K562 (cell line): Measurements from ENCODE around the gene PSMD10. TPM values are rescaled to one million over a fixed set of nuclear protein-coding genes. Genes with fewer than 3 reads are reported as not detected.
A peak's percentile ranks its signal among the peaks of the same experiment; 100 is the strongest.

ENCODE experiments used
- ATAC-seq: fragments of 200-7000 bp; cut with Tn5 transposase; 3 replicates; pipeline ENCODE4 v1.9.1; 2020; ENCODE audit warnings: moderate library complexity
- BruUV-seq: library from RNA; stranded (reverse); fragments of 400-500 nt; replicated peaks from 2 replicates; lab custom pipeline; 2021; lab: Mats Ljungman, UMichigan
- CTCF ChIA-PET: fragments of 300-600 bp; formaldehyde crosslinking; extraction: SDS; loops from one replicate; lab custom pipeline; 2021; ENCODE audit warnings: low intra/inter-chr PET ratio; lab: Yijun Ruan, JAX
- POLR2A ChIA-PET: fragments of 300-600, 350-650 bp; sonication (Branson Sonifier 250); formaldehyde crosslinking; extraction: SDS; loops from one replicate; lab custom pipeline; 2021; ENCODE audit warnings: antibody characterized with exemption, inconsistent platforms; lab: Yijun Ruan, JAX
- DNase-seq, 4 experiments: peaks; one replicate each; pipeline versions ENCODE4 v3.0.0 to v3.0.0-alpha.2; 2011 to 2018; ENCODE audit warnings: low spot score in 3 of 4, mixed read lengths in 3 of 4; ENCODE audit errors: extremely low read depth in 1 of 4
- FAIRE-seq: peaks from 2 replicates; lab custom pipeline; 2011; peaks lifted over from hg19 to GRCh38; lab: Jason Lieb, UNC
- H2AFZ ChIP-seq: 2 replicates; pipeline ENCODE4 v1.6.0; 2011; ENCODE audit warnings: low read depth, low read length, control low read depth, inconsistent platforms
- H3K27ac ChIP-seq: fragments of 200-600 bp; 3 replicates; pipeline ENCODE4 v1.8.0; 2011; ENCODE audit warnings: low read depth, mild to moderate bottlenecking, control low read depth, inconsistent platforms, low read length, moderate library complexity, mixed read lengths; ENCODE audit errors: extremely low read depth
- H3K27me3 ChIP-seq, 2 experiments: fragments of 300-600 bp in 1 of 2; 2 replicates in 1 of 2; 3 replicates in 1 of 2; pipeline versions ENCODE4 v1.6.0 to v1.8.0; 2011; ENCODE audit warnings: inconsistent platforms in 2 of 2, low read length in 2 of 2, mild to moderate bottlenecking in 1 of 2, mixed read lengths in 1 of 2, moderate library complexity in 1 of 2; ENCODE audit not compliant: control insufficient read depth in 2 of 2, insufficient read depth in 2 of 2
- H3K36me3 ChIP-seq: fragments of 300-600 bp; 3 replicates; pipeline ENCODE4 v1.8.0; 2011; ENCODE audit warnings: mild to moderate bottlenecking, low read length, inconsistent platforms; ENCODE audit not compliant: control insufficient read depth, insufficient read depth
- H3K4me1 ChIP-seq, 2 experiments: fragments of 200-600 bp in 1 of 2; replicated peaks in 1 of 2; 2 replicates in 1 of 2; 3 replicates in 1 of 2; pipeline versions ENCODE4 v1.5.1 to v1.8.0; 2011; ENCODE audit warnings: inconsistent platforms in 2 of 2, low read length in 2 of 2, mild to moderate bottlenecking in 1 of 2, mixed read lengths in 1 of 2, moderate library complexity in 1 of 2; ENCODE audit not compliant: control insufficient read depth in 2 of 2, insufficient read depth in 2 of 2
- H3K4me2 ChIP-seq: 2 replicates; pipeline ENCODE4 v1.6.1; 2011; ENCODE audit warnings: low read length, control low read depth, inconsistent platforms, mixed read lengths; ENCODE audit not compliant: insufficient read depth
- H3K4me3 ChIP-seq: fragments of 200-600 bp; sonication (generic), shearing (Covaris generic); 2 replicates; pipeline ENCODE4 v1.5.1; 2016; ENCODE audit warnings: control low read depth, inconsistent platforms
- H3K79me2 ChIP-seq: fragments of 200-600 bp; 3 replicates; pipeline ENCODE4 v1.8.0; 2011; ENCODE audit warnings: low read length, inconsistent platforms; ENCODE audit not compliant: control insufficient read depth, insufficient read depth
- H3K9ac ChIP-seq, 2 experiments: 2 replicates each; pipeline versions ENCODE4 v1.6.0 to v1.6.1; 2011; ENCODE audit warnings: low read depth in 2 of 2, low read length in 2 of 2, control low read depth in 1 of 2, inconsistent platforms in 1 of 2, mild to moderate bottlenecking in 1 of 2, mixed read lengths in 1 of 2; ENCODE audit not compliant: insufficient read depth in 1 of 2
- H3K9me1 ChIP-seq: one replicate; pipeline ENCODE4 v1.6.0; 2011; ENCODE audit warnings: inconsistent platforms, mild to moderate bottlenecking, low read length, moderate library complexity; ENCODE audit not compliant: control insufficient read depth, insufficient read depth
- H3K9me3 ChIP-seq: replicated peaks from 2 replicates; pipeline ENCODE4 v1.5.1; 2011; ENCODE audit warnings: low read depth, low read length, inconsistent platforms; ENCODE audit not compliant: control insufficient read depth, insufficient read depth
- H4K20me1 ChIP-seq: replicated peaks from 2 replicates; pipeline ENCODE4 v1.6.1; 2011; ENCODE audit warnings: low read length, inconsistent platforms, mixed read lengths; ENCODE audit not compliant: control insufficient read depth, insufficient read depth
- MBD1 ChIP-seq: fragments of 250-450 bp; sonication (Bioruptor Pico); IDR thresholded peaks from 2 replicates; pipeline ENCODE4 v1.8.0; 2022; ENCODE audit warnings: inconsistent platforms
- MYC ChIP-seq, 2 experiments: fragments of 250-450 bp in 1 of 2; sonication (Bioruptor Pico) in 1 of 2; IDR thresholded peaks; 2 replicates each; pipeline versions ENCODE4 v1.5.1 to v1.6.1; 2012 to 2021; ENCODE audit warnings: low read depth in 2 of 2, borderline replicate concordance in 1 of 2, improper control_type of control experiment in 1 of 2, low read length in 1 of 2, mild to moderate bottlenecking in 1 of 2, moderate library complexity in 1 of 2
- OTX1 ChIP-seq: fragments of 450-650 bp; formaldehyde crosslinking; IDR thresholded peaks from 2 replicates; pipeline ENCODE4 v1.4.0; 2022; ENCODE audit warnings: mild to moderate bottlenecking
- POLR3A ChIP-seq: IDR thresholded peaks from 2 replicates; pipeline ENCODE4 v1.6.1; 2011; ENCODE audit warnings: borderline replicate concordance, mild to moderate bottlenecking, moderate library complexity; ENCODE audit not compliant: insufficient read length, insufficient read depth; ENCODE audit errors: extremely low read depth
- SIN3A ChIP-seq, 2 experiments: fragments of 150-350 bp in 1 of 2; IDR thresholded peaks; 2 replicates each; pipeline ENCODE4 v1.6.1; 2011 to 2016; ENCODE audit warnings: borderline replicate concordance in 2 of 2, low read depth in 2 of 2, low read length in 2 of 2, mild to moderate bottlenecking in 2 of 2, moderate library complexity in 2 of 2; ENCODE audit not compliant: control insufficient read depth in 1 of 2
- TEAD1 ChIP-seq, 2 experiments: fragments of 450-650 bp in 1 of 2; sonication (generic) in 1 of 2; formaldehyde crosslinking; IDR thresholded peaks; 2 replicates each; pipeline versions ENCODE4 v1.4.0 to v1.8.0; 2020 to 2022; ENCODE audit warnings: mild to moderate bottlenecking in 2 of 2, missing genetic modification reagents in 1 of 2
- ZFP1 ChIP-seq: fragments of 450-650 bp; formaldehyde crosslinking; IDR thresholded peaks from 2 replicates; pipeline ENCODE4 v1.4.0; 2020; ENCODE audit warnings: mild to moderate bottlenecking, mixed read lengths
- WGBS: fragments of 100-300 bp; shearing (Covaris generic); methylation state at CpG from one replicate; pipeline ENCODE4 v1.1.6; 2016; ENCODE audit warnings: low coverage, mixed read lengths; ENCODE audit not compliant: insufficient coverage; ENCODE audit errors: missing lambda C conversion rate; 5-methylcytosine and 5-hydroxymethylcytosine counted together
- in situ Hi-C: fragments of 300-500 bp; cut with MboI; formaldehyde crosslinking; loops from 4 replicates; pipeline ENCODE4 v1.15.0; 2018; ENCODE audit warnings: inconsistent platforms, mixed read lengths
- intact Hi-C: fragments of 100-400 bp; cut with micrococcal nuclease; formaldehyde crosslinking; loops from 2 replicates; pipeline ENCODE4 v1.14.2; 2022
- polyA plus RNA-seq, 8 experiments: library from polyadenylated mRNA; depleted of rRNA in 4 of 8; stranded (reverse) in 5 of 8; unstranded in 3 of 8; fragments of >200 nt; fragmentation: Nextera tagmentation in 2 of 8; fragmentation: Illumina TruSeq in 1 of 8; extraction: Ambion mirVana in 2 of 8; extraction: Trizol in 1 of 8; gene quantifications; 2 replicates each; pipeline versions ENCODE4 v1.2.1 to v1.2.3, GENCODE V29; 2011 to 2014; ENCODE audit warnings: inconsistent platforms in 1 of 8, missing spikeins in 1 of 8
- total RNA-seq, 7 experiments: library from RNA; depleted of rRNA in 6 of 7; stranded (reverse); fragments of >200 nt in 6 of 7; fragmentation: Illumina TruSeq in 2 of 7; extraction: Trizol in 2 of 7; gene quantifications; 2 replicates each; pipeline versions ENCODE4 v1.2.1 to v1.2.3, GENCODE V29; 2011 to 2021; ENCODE audit warnings: low replicate concordance in 1 of 7

Gene PSMD10
- total and polyA plus RNA-seq, 9 of the 15 experiments (the other 6 are each of a cell fraction or from before 2014, with no cell fraction given), result 47.8 to 163 (median 70.4) TPM

GRCh38 chrX:108091878-108092291 lies 543 bp upstream of the PSMD10 start:
- Histone ChIP-seq H4K20me1 (no peaks in the 10 kb centered on the region), H3K9me3 (no peaks in the 10 kb centered on the region), H2AFZ (peak overlapping the region; percentile 96), H3K9me1 (no peaks in the 10 kb centered on the region), H3K4me3 (peak overlapping the region; percentile 72), H3K27me3 (no peaks in the 10 kb centered on the region), H3K79me2 (peaks cover 44% of the 10 kb centered on the region), H3K9ac (peak overlapping the region; percentile 68 to 87), H3K36me3 (peaks cover 12% of the 10 kb centered on the region; the same call in 2 of the 3 replicates), H3K4me1 (peaks cover 0 to 8% of the 10 kb centered on the region in 2 experiments; a peak in 2 of 5 replicates), H3K27ac (peak overlapping the region; percentile 68; the same call in 2 of the 3 replicates), H3K4me2 (peak overlapping the region; percentile 98)
- CTCF ChIA-PET, result no interaction called here
- intact Hi-C loops, result no loop called here
- in situ Hi-C loops, result no loop called here
- WGBS, result 3% methylated on average over 6 of the region's 15 CpGs
- POLR2A ChIA-PET, result interaction anchor here (0.5 to 2.0 kb wide), 8 partner anchors 9 to 1852 kb away, joined by 3 to 11 read pairs (median 4); no protein-coding TSS in a partner anchor
- DNase-seq (peak in 3 of 4 experiments; percentile 31 to 44 (median 38)), FAIRE-seq (no peak), ATAC-seq (peak; percentile 62)
- BruUV-seq, result TSS peak; percentile 71
- TF ChIP-seq POLR3A (no peak), OTX1 (CRISPR knock-in tag) (no peak), SIN3A (IDR thresholded peaks at IDR 0.05; ENCODE audit: borderline replicate concordance in 2 of 2, control insufficient read depth in 1 of 2, low read depth in 2 of 2, low read length in 2 of 2) (peak in 1 of 2 experiments; percentile 53; a peak in 1 of 4 replicates), ZFP1 (CRISPR knock-in tag) (no peak), MYC (IDR thresholded peaks at IDR 0.05; ENCODE audit: low read depth, low read length) (0 out of 2 replicates have a peak, but pooled peaks have one; percentile 2), MYC (CRISPR knock-in tag; IDR thresholded peaks at IDR 0.05; ENCODE audit: borderline replicate concordance, low read depth) (no peak), TEAD1 (CRISPR knock-in tag; IDR thresholded peaks at IDR 0.05) (no peak), MBD1 (CRISPR knock-in tag) (no peak)
